ENCODE results near the gene OTUD3. TPM values are rescaled to one million over a fixed set of nuclear protein-coding genes. Genes with fewer than 3 reads are reported as not detected.

OTUD3 gene
- total and polyA plus RNA-seq, 2 experiments from 2014 or later, result 1.8 to 3.2 TPM

DNA sequence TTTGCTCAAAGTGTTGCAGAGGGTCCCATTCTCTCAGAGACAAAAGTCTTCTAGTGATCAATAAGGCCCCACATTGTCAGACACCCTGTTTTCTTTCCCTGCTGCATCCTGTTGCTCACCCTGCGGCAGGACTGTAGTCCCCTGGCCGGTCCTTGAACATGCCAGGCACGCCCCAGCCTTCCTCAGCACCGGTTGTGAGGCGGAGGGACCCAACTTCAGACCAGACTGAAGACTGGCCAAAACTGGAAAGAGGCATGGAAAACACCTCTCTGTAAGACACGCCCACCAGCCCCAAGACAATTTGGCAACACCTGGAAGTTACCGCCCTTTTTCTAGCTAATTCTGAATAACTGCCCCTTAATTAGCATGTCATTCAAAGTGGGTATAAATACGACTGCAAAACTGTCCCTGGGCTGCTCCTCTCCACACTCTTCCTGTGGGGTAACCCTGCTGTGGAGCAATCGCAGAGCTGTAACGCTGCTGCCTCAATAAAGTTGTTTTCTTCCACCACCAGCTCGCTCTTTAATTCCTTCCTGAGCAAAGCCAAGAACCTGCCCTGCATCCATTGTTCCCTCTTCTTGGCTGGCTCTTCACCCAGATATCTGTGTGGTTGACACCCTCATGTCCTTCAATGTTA lies 73.5 kb downstream of the OTUD3 start:
- 49 to 54% methylated on average over 11 of the region's 11 CpGs for WGBS, 2 experiments (ENCODE audit: low coverage in 1 of 2, low lambda C conversion rate in 2 of 2, missing lambda C conversion rate in 2 of 2)

GRCh38 chr1:19957779-19958178 lies 75.6 kb downstream of the OTUD3 start:
- H2AFZ ChIP-seq, result no peak overlapping the region
- H3K9me2 ChIP-seq (ENCODE audit: insufficient read depth), result no peaks in the 10 kb centered on the region
- in situ Hi-C loops (cut with MboI), result no loop called here
- no peaks in the 10 kb centered on the region for H3K79me2 ChIP-seq (ENCODE audit: insufficient read depth)
- DNase-seq, result peak; percentile 16
- no peaks in the 10 kb centered on the region for H3K36me3 ChIP-seq (ENCODE audit: low read depth)
- no peaks in the 10 kb centered on the region for H3K9me3 ChIP-seq (ENCODE audit: low read depth)
- TF ChIP-seq EZH2phosphoT487 (IDR thresholded peaks at IDR 0.05; ENCODE audit: insufficient read depth, low read depth) (no peak), EZH2 (IDR thresholded peaks at IDR 0.05; ENCODE audit: insufficient read depth, poor library complexity, severe bottlenecking) (no peak)
- H3F3A ChIP-seq (ENCODE audit: insufficient read depth), result no peaks in the 10 kb centered on the region
- H3K9ac ChIP-seq, result no peak overlapping the region
- no peak overlapping the region for H3K4me3 ChIP-seq
- H4K20me1 ChIP-seq (ENCODE audit: insufficient read depth), result no peaks in the 10 kb centered on the region
- WGBS, 2 experiments (ENCODE audit: low coverage in 1 of 2, low lambda C conversion rate in 2 of 2, missing lambda C conversion rate in 2 of 2), result 40 to 45% methylated on average over 4 of the region's 4 CpGs
- H3K27ac ChIP-seq, result no peak overlapping the region
- peaks cover 34% of the 10 kb centered on the region for H3K27me3 ChIP-seq (replicated peaks; ENCODE audit: insufficient read depth)
- no peaks in the 10 kb centered on the region for H3K4me1 ChIP-seq (ENCODE audit: insufficient read depth)
- H3K4me2 ChIP-seq (ENCODE audit: unreplicated experiment), result no peak overlapping the region

More for the DNA sequence above, 73.5 kb downstream of the OTUD3 start:
- no peaks in the 10 kb centered on the region for H3K36me3 ChIP-seq (ENCODE audit: low read depth)
- H3K79me2 ChIP-seq (ENCODE audit: insufficient read depth), result no peaks in the 10 kb centered on the region
- peaks cover 28% of the 10 kb centered on the region for H3K27me3 ChIP-seq (replicated peaks; ENCODE audit: insufficient read depth)
- no peaks in the 10 kb centered on the region for H3K4me1 ChIP-seq (ENCODE audit: insufficient read depth)
- in situ Hi-C loops (cut with MboI), result no loop called here
- no peaks in the 10 kb centered on the region for H4K20me1 ChIP-seq (ENCODE audit: insufficient read depth)
- no peaks in the 10 kb centered on the region for H3K9me3 ChIP-seq (ENCODE audit: low read depth)
- H3K27ac ChIP-seq, result no peak overlapping the region
- H2AFZ ChIP-seq, result no peak overlapping the region
- no peaks in the 10 kb centered on the region for H3K9me2 ChIP-seq (ENCODE audit: insufficient read depth)
- no peak for DNase-seq
- no peak overlapping the region for H3K4me3 ChIP-seq
- H3K4me2 ChIP-seq (ENCODE audit: unreplicated experiment), result no peak overlapping the region
- TF ChIP-seq EZH2 (IDR thresholded peaks at IDR 0.05; ENCODE audit: insufficient read depth, poor library complexity, severe bottlenecking), result no peak
- no peak for TF ChIP-seq EZH2phosphoT487 (IDR thresholded peaks at IDR 0.05; ENCODE audit: insufficient read depth, low read depth)
- H3F3A ChIP-seq (ENCODE audit: insufficient read depth), result no peaks in the 10 kb centered on the region
- no peak overlapping the region for H3K9ac ChIP-seq

DNA sequence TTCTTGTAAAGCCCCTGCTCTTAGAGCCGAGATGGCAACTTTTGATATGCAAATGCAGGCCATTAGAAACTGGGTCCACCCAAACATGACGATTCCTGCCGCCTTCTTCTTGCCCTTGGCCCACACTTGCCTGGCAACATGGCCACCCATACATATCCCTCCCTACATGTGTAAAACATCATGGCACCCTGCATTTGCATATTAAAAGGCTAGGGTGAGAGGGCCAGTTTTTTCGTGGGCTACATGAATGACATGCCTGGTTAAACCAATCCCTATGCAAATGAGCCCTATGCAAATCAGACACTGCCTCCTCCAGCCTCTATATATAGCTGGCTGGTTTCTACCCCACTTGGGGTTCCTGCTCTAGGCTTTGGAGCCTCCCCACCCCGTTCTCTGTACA lies 78.4 kb downstream of the OTUD3 start:
- no peak overlapping the region for H3K9ac ChIP-seq
- TF ChIP-seq EZH2phosphoT487 (IDR thresholded peaks at IDR 0.05; ENCODE audit: insufficient read depth, low read depth) (no peak), EZH2 (IDR thresholded peaks at IDR 0.05; ENCODE audit: insufficient read depth, poor library complexity, severe bottlenecking) (no peak)
- H3K9me3 ChIP-seq (ENCODE audit: low read depth), result no peaks in the 10 kb centered on the region
- H3K36me3 ChIP-seq (ENCODE audit: low read depth), result no peaks in the 10 kb centered on the region
- H3K27me3 ChIP-seq (replicated peaks; ENCODE audit: insufficient read depth), result peaks cover 46% of the 10 kb centered on the region
- WGBS, 2 experiments (ENCODE audit: low coverage in 1 of 2, low lambda C conversion rate in 2 of 2, missing lambda C conversion rate in 2 of 2), result 29% methylated on average over 5 of the region's 5 CpGs
- no peaks in the 10 kb centered on the region for H3K9me2 ChIP-seq (ENCODE audit: insufficient read depth)
- no peak overlapping the region for H3K4me3 ChIP-seq
- H4K20me1 ChIP-seq (ENCODE audit: insufficient read depth), result no peaks in the 10 kb centered on the region
- in situ Hi-C loops (cut with MboI), result no loop called here
- H3K27ac ChIP-seq, result no peak overlapping the region
- no peaks in the 10 kb centered on the region for H3F3A ChIP-seq (ENCODE audit: insufficient read depth)
- no peaks in the 10 kb centered on the region for H3K4me1 ChIP-seq (ENCODE audit: insufficient read depth)
- DNase-seq, result no peak
- H2AFZ ChIP-seq, result no peak overlapping the region
- no peaks in the 10 kb centered on the region for H3K79me2 ChIP-seq (ENCODE audit: insufficient read depth)
- H3K4me2 ChIP-seq (ENCODE audit: unreplicated experiment), result no peak overlapping the region

Other genes starting within 250 kb of the OTUD3 start
- gene NBL1, start 238.1 kb upstream of the OTUD3 start, total RNA-seq (2014; rRNA removed; shearing (Covaris generic)), result 201 and 290 TPM in 2 replicates
- gene NBL1, start 238.1 kb upstream of the OTUD3 start, polyA plus RNA-seq (2016; fragmentation: Nextera tagmentation; extraction: Ambion mirVana), result 239 and 259 TPM in 2 replicates
- gene HTR6, start 217.5 kb upstream of the OTUD3 start, total RNA-seq (2014; rRNA removed; shearing (Covaris generic)), result not detected in 2 replicates
- 0.09 TPM in 1 of 2 replicates, not detected in the other for gene HTR6, start 217.5 kb upstream of the OTUD3 start, polyA plus RNA-seq (2016; fragmentation: Nextera tagmentation; extraction: Ambion mirVana)
- gene TMCO4, start 82.5 kb upstream of the OTUD3 start, total RNA-seq (2014; rRNA removed; shearing (Covaris generic)), result 24.5 and 25.9 TPM in 2 replicates
- gene TMCO4, start 82.5 kb upstream of the OTUD3 start, polyA plus RNA-seq (2016; fragmentation: Nextera tagmentation; extraction: Ambion mirVana), result 10.5 and 10.7 TPM in 2 replicates
- not detected in 2 replicates for gene RNF186, start 67.1 kb upstream of the OTUD3 start, total RNA-seq (2014; rRNA removed; shearing (Covaris generic))
- gene RNF186, start 67.1 kb upstream of the OTUD3 start, polyA plus RNA-seq (2016; fragmentation: Nextera tagmentation; extraction: Ambion mirVana), result not detected in 2 replicates
- not detected in 2 replicates for gene PLA2G2E, start 41.2 kb downstream of the OTUD3 start, total RNA-seq (2014; rRNA removed; shearing (Covaris generic))
- not detected in 2 replicates for gene PLA2G2E, start 41.2 kb downstream of the OTUD3 start, polyA plus RNA-seq (2016; fragmentation: Nextera tagmentation; extraction: Ambion mirVana)
- gene PLA2G2A, start 97.2 kb downstream of the OTUD3 start, total RNA-seq (2014; rRNA removed; shearing (Covaris generic)), result not detected in 2 replicates
- gene PLA2G2A, start 97.2 kb downstream of the OTUD3 start, polyA plus RNA-seq (2016; fragmentation: Nextera tagmentation; extraction: Ambion mirVana), result 0.35 TPM in 1 of 2 replicates, not detected in the other
- gene PLA2G5, start 187.8 kb downstream of the OTUD3 start, total RNA-seq (2014; rRNA removed; shearing (Covaris generic)), result not detected in 2 replicates
- 0.16 and 0.33 TPM in 2 replicates for gene PLA2G5, start 187.8 kb downstream of the OTUD3 start, polyA plus RNA-seq (2016; fragmentation: Nextera tagmentation; extraction: Ambion mirVana)
- not detected in 2 replicates for gene PLA2G2D, start 237.1 kb downstream of the OTUD3 start, total RNA-seq (2014; rRNA removed; shearing (Covaris generic))
- gene PLA2G2D, start 237.1 kb downstream of the OTUD3 start, polyA plus RNA-seq (2016; fragmentation: Nextera tagmentation; extraction: Ambion mirVana), result not detected in 2 replicates

Measured in GM23248 (cell line).